HEK293 (cell line): ENCODE data around the gene PRDM15.

Experiments used
- CTCF ChIA-PET: fragments of 350-600 bp; formaldehyde crosslinking; extraction: SDS; loops from one replicate; lab custom pipeline; 2021; ENCODE audit warnings: antibody characterized with exemption; lab: Yijun Ruan, JAX
- POLR2A ChIA-PET: fragments of 300-600 bp; formaldehyde crosslinking; extraction: SDS; loops from one replicate; lab custom pipeline; 2020; ENCODE audit warnings: antibody characterized with exemption, inconsistent platforms; lab: Yijun Ruan, JAX
- H3K27ac ChIP-seq: fragments of 200-500 bp; sonication (Bioruptor generic); 2 replicates; pipeline ENCODE4 v1.5.1; 2014; ENCODE audit warnings: low read depth, low read length, control low read depth, inconsistent platforms; ENCODE audit errors: extremely low read depth
- H3K36me3 ChIP-seq, 2 experiments: fragments of 200-500 bp in 1 of 2; sonication (Bioruptor generic) in 1 of 2; 1 replicate in 1 of 2; 2 replicates in 1 of 2; pipeline ENCODE4 v1.5.1; 2014 to 2017; ENCODE audit warnings: inconsistent platforms in 2 of 2, low read length in 2 of 2; ENCODE audit not compliant: control insufficient read depth in 2 of 2, insufficient read depth in 1 of 2
- H3K4me1 ChIP-seq: fragments of 200-500 bp; sonication (Bioruptor generic); 2 replicates; pipeline ENCODE4 v1.5.1; 2014; ENCODE audit warnings: mild to moderate bottlenecking, low read length, inconsistent platforms; ENCODE audit not compliant: control insufficient read depth, insufficient read depth
- H3K4me3 ChIP-seq: 2 replicates; pipeline ENCODE4 v1.5.1; 2011; ENCODE audit warnings: low read depth, mild to moderate bottlenecking, control low read depth, low read length, moderate library complexity
- H3K9me3 ChIP-seq: fragments of 200-500 bp; sonication (Bioruptor generic); 2 replicates; pipeline ENCODE4 v1.5.1; 2014; ENCODE audit warnings: low read depth, low read length, inconsistent platforms; ENCODE audit not compliant: control insufficient read depth, insufficient read depth
- FEZF1 ChIP-seq: fragments of 450-650 bp; formaldehyde crosslinking; IDR thresholded peaks from 2 replicates; pipeline ENCODE4 v1.5.1; 2016; ENCODE audit warnings: missing biosample characterization, missing genetic modification characterization
- KLF9 ChIP-seq: fragments of 450-650 bp; formaldehyde crosslinking; IDR thresholded peaks from 2 replicates; pipeline ENCODE4 v1.5.1; 2016; ENCODE audit warnings: missing biosample characterization, missing genetic modification characterization, low read depth
- MYNN ChIP-seq: fragments of 450-650 bp; formaldehyde crosslinking; IDR thresholded peaks from 2 replicates; pipeline ENCODE4 v1.5.1; 2016; ENCODE audit warnings: missing biosample characterization, missing genetic modification characterization, borderline replicate concordance
- SP3 ChIP-seq: fragments of 450-650 bp; formaldehyde crosslinking; IDR thresholded peaks from 2 replicates; pipeline ENCODE4 v1.5.1; 2016; ENCODE audit warnings: missing biosample characterization, missing genetic modification characterization
- ZBTB8A ChIP-seq: fragments of 450-650 bp; formaldehyde crosslinking; IDR thresholded peaks from 2 replicates; pipeline ENCODE4 v1.5.1; 2016; ENCODE audit warnings: missing biosample characterization, missing genetic modification characterization
- ZEB2 ChIP-seq: fragments of 450-650 bp; formaldehyde crosslinking; IDR thresholded peaks from 2 replicates; pipeline ENCODE4 v1.5.1; 2016; ENCODE audit warnings: missing biosample characterization, missing genetic modification characterization
- ZFP41 ChIP-seq: fragments of 450-650 bp; formaldehyde crosslinking; IDR thresholded peaks from 2 replicates; pipeline ENCODE4 v1.5.1; 2016; ENCODE audit warnings: missing biosample characterization, missing genetic modification characterization, borderline replicate concordance
- ZNF202 ChIP-seq: fragments of 450-650 bp; formaldehyde crosslinking; IDR thresholded peaks from 2 replicates; pipeline ENCODE4 v1.5.1; 2016; ENCODE audit warnings: missing biosample characterization, missing genetic modification characterization, borderline replicate concordance
- ZNF311 ChIP-seq: fragments of 450-650 bp; formaldehyde crosslinking; IDR thresholded peaks from 2 replicates; pipeline ENCODE4 v1.5.1; 2017; ENCODE audit warnings: missing biosample characterization, missing genetic modification characterization, borderline replicate concordance
- ZNF324 ChIP-seq: fragments of 450-650 bp; formaldehyde crosslinking; IDR thresholded peaks from 2 replicates; pipeline ENCODE4 v1.5.1; 2016; ENCODE audit warnings: missing biosample characterization, missing genetic modification characterization
- ZNF416 ChIP-seq: fragments of 450-650 bp; formaldehyde crosslinking; IDR thresholded peaks from 2 replicates; pipeline ENCODE4 v1.5.1; 2016; ENCODE audit warnings: missing biosample characterization, missing genetic modification characterization
- ZNF473 ChIP-seq: fragments of 450-650 bp; formaldehyde crosslinking; IDR thresholded peaks from 2 replicates; pipeline ENCODE4 v1.5.1; 2017; ENCODE audit warnings: missing biosample characterization, missing genetic modification characterization
- ZNF585B ChIP-seq: fragments of 450-650 bp; formaldehyde crosslinking; IDR thresholded peaks from 2 replicates; pipeline ENCODE4 v1.5.1; 2016; ENCODE audit warnings: missing biosample characterization, missing genetic modification characterization
- ZNF626 ChIP-seq: fragments of 450-650 bp; sonication (Bioruptor Pico); formaldehyde crosslinking; IDR thresholded peaks from 2 replicates; pipeline ENCODE4 v1.5.1; 2018; ENCODE audit warnings: missing biosample characterization, missing genetic modification characterization, inconsistent platforms
- ZNF639 ChIP-seq: fragments of 450-650 bp; formaldehyde crosslinking; IDR thresholded peaks from 2 replicates; pipeline ENCODE4 v1.5.1; 2016; ENCODE audit warnings: missing biosample characterization, missing genetic modification characterization
- ZNF654 ChIP-seq: fragments of 450-650 bp; formaldehyde crosslinking; IDR thresholded peaks from 2 replicates; pipeline ENCODE4 v1.5.1; 2016; ENCODE audit warnings: low read depth, missing biosample characterization, missing genetic modification characterization
- ZNF670 ChIP-seq: fragments of 450-650 bp; formaldehyde crosslinking; IDR thresholded peaks from 2 replicates; pipeline ENCODE4 v1.5.1; 2016; ENCODE audit warnings: missing biosample characterization, missing genetic modification characterization, low read depth
- TF ChIP-seq, protein P1 (sequence below): fragments of 450-650 bp; formaldehyde crosslinking; IDR thresholded peaks from 2 replicates; pipeline ENCODE4 v1.5.1; 2016; ENCODE audit warnings: missing biosample characterization, missing genetic modification characterization
- TF ChIP-seq, protein P2 (sequence below): fragments of 450-650 bp; formaldehyde crosslinking; IDR thresholded peaks from 2 replicates; pipeline ENCODE4 v1.5.1; 2017; ENCODE audit warnings: missing biosample characterization, missing genetic modification characterization
- TF ChIP-seq, protein P3 (sequence below): fragments of 450-650 bp; formaldehyde crosslinking; IDR thresholded peaks from 2 replicates; pipeline ENCODE4 v1.5.1; 2016; ENCODE audit warnings: missing biosample characterization, missing genetic modification characterization
- TF ChIP-seq, protein P4 (sequence below): fragments of 450-650 bp; formaldehyde crosslinking; IDR thresholded peaks from 2 replicates; pipeline ENCODE4 v1.5.1; 2016; ENCODE audit warnings: missing biosample characterization, missing genetic modification characterization
- TF ChIP-seq, protein P5 (sequence below): fragments of 450-650 bp; formaldehyde crosslinking; IDR thresholded peaks from 2 replicates; pipeline ENCODE4 v1.5.1; 2017; ENCODE audit warnings: missing biosample characterization, missing genetic modification characterization

Gene PRDM15

DNA sequence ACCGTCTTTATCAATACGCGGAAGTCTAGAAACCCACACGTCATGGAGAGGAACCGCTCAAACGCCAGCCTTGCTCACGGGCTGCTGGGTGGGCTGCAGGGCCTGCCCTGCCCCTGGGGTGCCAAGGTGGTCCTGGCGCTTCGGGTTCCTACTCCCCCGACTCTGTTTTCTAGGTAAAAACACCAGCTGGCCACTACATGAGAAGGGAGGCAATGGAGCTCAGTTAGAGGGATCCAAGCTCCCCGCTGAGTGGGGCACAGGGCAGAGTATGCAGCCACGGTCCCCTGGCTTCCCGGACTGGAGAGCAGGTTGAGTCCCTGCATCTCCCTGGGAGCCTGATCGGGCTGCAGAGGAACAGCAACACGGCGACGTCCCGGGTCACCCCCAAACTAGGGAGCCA is 71.0 kb downstream of the PRDM15 start (continued):
- TF ChIP-seq, protein P1, sequence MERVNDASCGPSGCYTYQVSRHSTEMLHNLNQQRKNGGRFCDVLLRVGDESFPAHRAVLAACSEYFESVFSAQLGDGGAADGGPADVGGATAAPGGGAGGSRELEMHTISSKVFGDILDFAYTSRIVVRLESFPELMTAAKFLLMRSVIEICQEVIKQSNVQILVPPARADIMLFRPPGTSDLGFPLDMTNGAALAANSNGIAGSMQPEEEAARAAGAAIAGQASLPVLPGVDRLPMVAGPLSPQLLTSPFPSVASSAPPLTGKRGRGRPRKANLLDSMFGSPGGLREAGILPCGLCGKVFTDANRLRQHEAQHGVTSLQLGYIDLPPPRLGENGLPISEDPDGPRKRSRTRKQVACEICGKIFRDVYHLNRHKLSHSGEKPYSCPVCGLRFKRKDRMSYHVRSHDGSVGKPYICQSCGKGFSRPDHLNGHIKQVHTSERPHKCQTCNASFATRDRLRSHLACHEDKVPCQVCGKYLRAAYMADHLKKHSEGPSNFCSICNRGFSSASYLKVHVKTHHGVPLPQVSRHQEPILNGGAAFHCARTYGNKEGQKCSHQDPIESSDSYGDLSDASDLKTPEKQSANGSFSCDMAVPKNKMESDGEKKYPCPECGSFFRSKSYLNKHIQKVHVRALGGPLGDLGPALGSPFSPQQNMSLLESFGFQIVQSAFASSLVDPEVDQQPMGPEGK (tag by site-specific recombination) = no peak
- TF ChIP-seq KLF9 = no peak
- no peak for TF ChIP-seq ZNF639 (tag by site-specific recombination)
- no peak for TF ChIP-seq SP3 (tag by site-specific recombination)
- TF ChIP-seq, protein P2, sequence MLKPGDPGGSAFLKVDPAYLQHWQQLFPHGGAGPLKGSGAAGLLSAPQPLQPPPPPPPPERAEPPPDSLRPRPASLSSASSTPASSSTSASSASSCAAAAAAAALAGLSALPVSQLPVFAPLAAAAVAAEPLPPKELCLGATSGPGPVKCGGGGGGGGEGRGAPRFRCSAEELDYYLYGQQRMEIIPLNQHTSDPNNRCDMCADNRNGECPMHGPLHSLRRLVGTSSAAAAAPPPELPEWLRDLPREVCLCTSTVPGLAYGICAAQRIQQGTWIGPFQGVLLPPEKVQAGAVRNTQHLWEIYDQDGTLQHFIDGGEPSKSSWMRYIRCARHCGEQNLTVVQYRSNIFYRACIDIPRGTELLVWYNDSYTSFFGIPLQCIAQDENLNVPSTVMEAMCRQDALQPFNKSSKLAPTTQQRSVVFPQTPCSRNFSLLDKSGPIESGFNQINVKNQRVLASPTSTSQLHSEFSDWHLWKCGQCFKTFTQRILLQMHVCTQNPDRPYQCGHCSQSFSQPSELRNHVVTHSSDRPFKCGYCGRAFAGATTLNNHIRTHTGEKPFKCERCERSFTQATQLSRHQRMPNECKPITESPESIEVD (tag by site-specific recombination) = no peak
- TF ChIP-seq ZNF654 (tag by site-specific recombination) = no peak
- no peak for TF ChIP-seq ZNF324 (tag by site-specific recombination)
- TF ChIP-seq ZNF626 = no peak
- no peak for TF ChIP-seq FEZF1 (tag by site-specific recombination)
- no peak for TF ChIP-seq ZNF416 (tag by site-specific recombination)
- TF ChIP-seq, all 188 proteins: peak for 0

DNA sequence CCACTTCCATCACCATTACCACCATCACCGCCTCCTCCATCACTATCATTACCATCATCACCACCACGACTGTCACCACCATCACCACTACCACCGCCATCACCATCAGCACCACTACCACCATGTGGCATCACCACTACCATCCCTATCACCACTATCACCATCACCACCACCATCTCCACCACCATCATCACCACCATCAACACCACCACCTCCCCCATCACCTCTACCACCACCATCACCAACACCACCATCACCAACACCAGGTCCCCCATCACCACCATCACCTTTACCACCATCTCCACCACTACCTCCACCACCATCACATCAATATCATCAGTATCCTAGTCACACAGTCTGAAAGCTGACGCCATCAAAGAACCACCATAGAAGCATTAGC is 72.4 kb downstream of the PRDM15 start:
- Histone ChIP-seq H3K4me3 (no peak overlapping the region), H3K27ac (no peak overlapping the region), H3K36me3 (peaks cover 0 to 26% of the 10 kb centered on the region in 2 experiments; a peak in 2 of 3 replicates), H3K9me3 (no peaks in the 10 kb centered on the region), H3K4me1 (no peaks in the 10 kb centered on the region)
- ChIA-PET CTCF (interaction anchor here (0.7 to 1.3 kb wide), 4 partner anchors 9 to 195 kb away, joined by 3 to 4 read pairs (median 4); no protein-coding TSS in a partner anchor), POLR2A (no interaction called here)
- TF ChIP-seq ZNF585B (tag by site-specific recombination) (no peak), ZEB2 (tag by site-specific recombination) (no peak), ZNF311 (tag by site-specific recombination) (peak; percentile 91; the same call in 1 of the 2 replicates), ZNF202 (tag by site-specific recombination) (no peak), ZBTB8A (tag by site-specific recombination) (no peak), ZNF670 (tag by site-specific recombination) (peak; percentile 80; the same call in 1 of the 2 replicates), ZFP41 (tag by site-specific recombination) (no peak), ZNF473 (tag by site-specific recombination) (no peak), MYNN (no peak), SP3 (tag by site-specific recombination) (no peak)
- TF ChIP-seq, protein P3, sequence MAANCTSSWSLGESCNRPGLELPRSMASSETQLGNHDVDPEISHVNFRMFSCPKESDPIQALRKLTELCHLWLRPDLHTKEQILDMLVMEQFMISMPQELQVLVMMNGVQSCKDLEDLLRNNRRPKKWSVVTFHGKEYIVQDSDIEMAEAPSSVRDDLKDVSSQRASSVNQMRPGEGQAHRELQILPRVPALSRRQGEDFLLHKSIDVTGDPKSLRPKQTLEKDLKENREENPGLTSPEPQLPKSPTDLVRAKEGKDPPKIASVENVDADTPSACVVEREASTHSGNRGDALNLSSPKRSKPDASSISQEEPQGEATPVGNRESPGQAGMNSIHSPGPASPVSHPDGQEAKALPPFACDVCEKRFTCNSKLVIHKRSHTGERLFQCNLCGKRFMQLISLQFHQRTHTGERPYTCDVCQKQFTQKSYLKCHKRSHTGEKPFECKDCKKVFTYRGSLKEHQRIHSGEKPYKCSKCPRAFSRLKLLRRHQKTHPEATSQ (tag by site-specific recombination) = no peak
- TF ChIP-seq, protein P4, sequence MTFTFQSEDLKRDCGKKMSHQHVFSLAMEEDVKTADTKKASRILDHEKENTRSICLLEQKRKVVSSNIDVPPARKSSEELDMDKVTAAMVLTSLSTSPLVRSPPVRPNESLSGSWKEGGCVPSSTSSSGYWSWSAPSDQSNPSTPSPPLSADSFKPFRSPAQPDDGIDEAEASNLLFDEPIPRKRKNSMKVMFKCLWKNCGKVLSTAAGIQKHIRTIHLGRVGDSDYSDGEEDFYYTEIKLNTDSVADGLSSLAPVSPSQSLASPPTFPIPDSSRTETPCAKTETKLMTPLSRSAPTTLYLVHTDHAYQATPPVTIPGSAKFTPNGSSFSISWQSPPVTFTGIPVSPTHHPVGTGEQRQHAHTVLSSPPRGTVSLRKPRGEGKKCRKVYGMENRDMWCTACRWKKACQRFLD (tag by site-specific recombination) = no peak
- TF ChIP-seq, protein P5, sequence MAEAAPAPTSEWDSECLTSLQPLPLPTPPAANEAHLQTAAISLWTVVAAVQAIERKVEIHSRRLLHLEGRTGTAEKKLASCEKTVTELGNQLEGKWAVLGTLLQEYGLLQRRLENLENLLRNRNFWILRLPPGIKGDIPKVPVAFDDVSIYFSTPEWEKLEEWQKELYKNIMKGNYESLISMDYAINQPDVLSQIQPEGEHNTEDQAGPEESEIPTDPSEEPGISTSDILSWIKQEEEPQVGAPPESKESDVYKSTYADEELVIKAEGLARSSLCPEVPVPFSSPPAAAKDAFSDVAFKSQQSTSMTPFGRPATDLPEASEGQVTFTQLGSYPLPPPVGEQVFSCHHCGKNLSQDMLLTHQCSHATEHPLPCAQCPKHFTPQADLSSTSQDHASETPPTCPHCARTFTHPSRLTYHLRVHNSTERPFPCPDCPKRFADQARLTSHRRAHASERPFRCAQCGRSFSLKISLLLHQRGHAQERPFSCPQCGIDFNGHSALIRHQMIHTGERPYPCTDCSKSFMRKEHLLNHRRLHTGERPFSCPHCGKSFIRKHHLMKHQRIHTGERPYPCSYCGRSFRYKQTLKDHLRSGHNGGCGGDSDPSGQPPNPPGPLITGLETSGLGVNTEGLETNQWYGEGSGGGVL (tag by site-specific recombination) = no peak
